GM18867 (cell line): ENCODE data around the gene D2HGDH.
A peak's percentile ranks its signal among the peaks of the same experiment; 100 is the strongest.
"Not testable (repeated sequence)": the region's sequence is repeated elsewhere in the genome, so short reads cannot be mapped to it uniquely, and the experiment has no call there.

Experiments
- ATAC-seq: cut with Tn5 transposase; IDR thresholded peaks from one replicate; pipeline ENCODE4 v1.9.1; 2021; ENCODE audit warnings: mild to moderate bottlenecking, moderate library complexity; ENCODE audit not compliant: unreplicated experiment

Gene D2HGDH

DNA sequence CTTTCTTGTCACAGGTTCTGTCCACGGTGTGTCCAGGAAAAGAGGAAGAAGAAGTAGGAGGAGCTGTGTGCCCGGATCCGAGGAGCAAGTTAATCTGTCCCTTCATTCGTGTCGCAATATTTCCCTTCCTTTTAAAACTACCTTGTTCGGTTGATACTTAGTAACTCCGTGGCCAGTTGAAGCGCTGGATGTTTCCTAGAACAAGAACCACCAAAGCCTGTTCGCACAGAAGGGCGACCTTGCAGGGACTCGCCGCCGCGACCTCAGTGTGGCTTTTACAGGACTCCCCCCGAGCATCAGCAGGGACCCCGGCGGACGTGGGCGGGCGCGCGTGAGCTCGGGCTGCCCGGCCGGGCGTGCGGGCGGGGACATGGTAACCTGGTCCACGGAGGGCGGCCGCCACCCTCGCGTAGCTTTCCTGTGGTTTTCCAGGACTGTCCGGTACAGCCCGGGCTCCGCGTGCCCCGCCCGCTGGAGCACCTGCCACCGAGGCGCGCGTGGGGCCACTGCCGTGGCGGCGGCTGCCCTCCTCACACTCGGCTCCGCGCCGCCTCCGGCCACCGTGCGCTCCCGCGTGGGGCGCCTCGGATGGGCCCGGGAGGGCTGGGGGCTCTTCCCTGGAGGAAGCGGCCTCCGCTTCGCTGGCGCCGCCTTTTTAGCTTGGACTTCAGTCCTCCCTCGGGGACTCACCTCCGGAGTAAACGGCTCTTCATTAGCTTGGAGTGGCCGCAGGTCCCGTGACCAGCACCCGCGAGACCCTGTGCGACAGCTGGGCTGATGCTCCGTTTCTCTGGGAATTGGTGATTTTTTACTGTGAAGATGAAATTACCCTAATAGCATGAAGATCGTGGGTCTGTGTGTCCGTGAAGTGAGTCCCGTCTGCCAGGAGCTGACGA lies 9.2 kb upstream of the D2HGDH start:
- ATAC-seq = no peak

DNA sequence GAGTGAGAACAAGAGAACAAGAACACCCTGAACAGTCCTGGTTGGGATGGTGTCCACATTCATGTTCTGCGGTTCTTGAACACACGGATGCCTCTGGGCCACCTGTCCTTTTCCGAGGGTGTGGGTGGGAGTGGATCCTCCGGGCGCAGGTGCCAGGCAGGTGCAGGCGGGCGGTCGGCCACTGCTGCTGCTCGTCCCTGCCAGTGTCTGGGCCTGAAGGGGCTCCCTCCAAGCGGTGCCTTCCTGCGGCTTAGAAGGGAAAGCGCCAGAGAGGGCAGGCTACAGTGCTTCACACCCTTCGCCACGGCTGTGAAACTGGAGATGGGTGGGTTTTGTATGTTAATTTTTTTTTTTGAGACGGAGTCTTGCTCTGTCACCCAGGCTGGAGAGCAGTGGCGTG lies 8.0 kb upstream of the D2HGDH start:
- ATAC-seq = no peak

DNA sequence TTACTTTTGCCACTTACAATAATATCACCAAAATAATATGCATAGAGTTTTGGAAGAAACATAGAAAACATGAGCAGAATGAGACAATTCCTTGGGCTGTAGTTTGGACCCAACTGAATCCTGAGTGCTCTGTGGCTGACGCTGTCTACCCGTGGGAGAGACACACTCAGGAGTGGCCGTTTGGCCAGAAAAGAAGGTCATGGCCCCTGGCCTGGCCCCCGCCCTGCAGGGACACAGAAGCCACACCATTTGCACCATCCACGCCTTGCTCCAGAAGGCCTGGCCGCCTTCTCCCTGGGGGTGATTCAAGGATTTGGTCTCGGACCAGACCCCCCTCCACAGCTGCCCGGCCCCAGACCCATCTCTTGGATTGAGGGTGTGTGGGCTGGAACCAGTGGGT lies 6.4 kb upstream of the D2HGDH start:
- ATAC-seq = no peak

DNA sequence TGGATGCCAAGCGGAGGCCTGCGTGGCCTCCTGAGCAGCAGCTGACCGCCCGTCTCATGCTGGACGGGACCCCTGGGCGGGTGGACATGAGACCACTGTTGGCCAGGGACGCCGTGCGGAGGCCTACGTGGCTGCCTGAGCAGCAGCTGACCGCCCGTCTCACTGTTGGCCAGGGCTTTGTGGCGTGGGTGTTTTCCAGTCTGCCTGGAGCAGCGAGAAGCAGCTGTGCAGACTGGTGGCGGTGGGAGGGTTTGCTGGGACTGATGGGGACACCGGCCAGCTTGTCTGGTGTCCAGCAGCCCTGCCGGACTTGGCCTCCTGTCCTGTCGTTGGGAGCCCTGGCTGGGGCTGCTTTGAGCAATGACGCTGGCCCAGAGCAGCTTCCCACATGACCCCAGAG lies 5.8 kb upstream of the D2HGDH start:
- ATAC-seq = no peak

DNA sequence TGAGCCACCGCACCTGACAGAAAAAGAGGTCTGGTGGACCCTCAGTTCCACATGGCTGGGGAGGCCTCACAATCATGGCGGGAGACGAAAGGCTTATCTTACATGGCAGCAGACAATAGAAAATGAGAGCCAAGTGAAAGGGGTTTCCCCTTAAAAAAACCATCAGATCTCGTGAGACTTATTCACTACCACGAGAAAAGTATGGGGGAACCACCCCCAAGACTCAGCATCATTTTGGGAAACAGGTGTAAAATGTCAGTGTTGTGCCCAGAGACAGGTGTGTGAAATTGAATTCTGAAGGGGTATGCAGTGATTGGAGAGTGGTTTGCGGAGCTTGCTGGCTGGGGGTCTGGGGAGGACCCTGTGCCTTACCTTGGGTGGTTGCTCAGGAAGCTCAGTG lies 4.6 kb upstream of the D2HGDH start:
- ATAC-seq = no peak

DNA sequence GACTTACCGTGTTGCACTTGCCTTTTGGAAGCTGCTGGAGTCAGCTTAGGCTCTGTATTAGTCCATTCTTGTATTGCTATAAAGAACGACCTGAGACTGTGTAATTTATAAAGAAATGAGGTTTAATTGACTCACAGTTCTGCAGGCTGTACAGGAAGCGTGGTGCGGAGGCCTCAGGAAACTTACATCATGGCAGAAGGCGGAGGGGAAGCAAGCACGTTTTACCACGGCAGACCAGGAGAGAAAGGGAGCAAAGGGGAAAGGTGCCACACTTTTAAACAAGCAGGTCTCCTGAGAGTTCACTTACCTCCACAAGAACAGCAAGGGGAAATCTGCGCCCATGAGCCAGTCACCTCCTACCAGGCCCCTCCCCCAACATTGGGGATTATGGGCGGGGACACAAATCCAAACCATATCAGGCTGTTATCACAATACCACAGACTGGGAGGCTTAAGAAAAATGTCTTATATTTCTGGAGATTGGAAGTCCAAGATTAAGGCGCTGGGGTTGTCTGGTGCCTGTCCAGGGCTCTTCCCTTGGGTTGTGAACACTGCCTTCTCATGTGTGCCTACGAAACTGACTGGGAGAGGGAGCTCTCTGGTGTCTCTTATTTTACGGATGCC lies 3.6 kb upstream of the D2HGDH start:
- ATAC-seq = no peak

DNA sequence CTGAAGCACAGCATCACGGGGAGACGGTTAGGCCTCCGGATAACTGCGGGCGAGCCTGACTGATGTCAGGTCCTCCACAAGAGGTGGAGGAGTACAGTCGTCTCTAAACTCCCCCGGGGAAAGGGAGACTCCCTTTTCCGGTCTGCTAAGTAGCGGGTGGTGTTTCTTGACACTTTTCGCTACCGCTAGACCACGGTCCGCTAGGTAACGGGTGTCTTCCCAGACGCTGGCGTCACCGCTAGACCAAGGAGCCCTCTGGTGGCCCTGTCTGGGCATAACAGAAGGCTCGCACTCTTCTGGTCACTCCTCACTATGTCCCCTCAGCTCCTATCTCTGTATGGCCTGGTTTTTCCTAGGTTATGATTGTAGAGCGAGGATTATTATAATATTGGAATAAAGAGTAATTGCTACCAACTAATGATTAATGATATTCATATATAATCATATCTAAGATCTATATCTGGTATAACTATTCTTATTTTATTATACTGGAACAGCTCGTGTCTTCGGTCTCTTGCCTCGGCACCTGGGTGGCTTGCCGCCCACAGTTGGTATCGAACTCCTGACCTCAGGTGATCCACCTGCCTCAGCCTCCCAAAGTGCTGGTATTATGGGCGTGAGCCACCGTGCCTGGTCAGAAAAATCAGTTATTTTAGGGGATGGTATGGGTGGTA lies 1.8 kb upstream of the D2HGDH start:
- not testable (repeated sequence) for ATAC-seq

DNA sequence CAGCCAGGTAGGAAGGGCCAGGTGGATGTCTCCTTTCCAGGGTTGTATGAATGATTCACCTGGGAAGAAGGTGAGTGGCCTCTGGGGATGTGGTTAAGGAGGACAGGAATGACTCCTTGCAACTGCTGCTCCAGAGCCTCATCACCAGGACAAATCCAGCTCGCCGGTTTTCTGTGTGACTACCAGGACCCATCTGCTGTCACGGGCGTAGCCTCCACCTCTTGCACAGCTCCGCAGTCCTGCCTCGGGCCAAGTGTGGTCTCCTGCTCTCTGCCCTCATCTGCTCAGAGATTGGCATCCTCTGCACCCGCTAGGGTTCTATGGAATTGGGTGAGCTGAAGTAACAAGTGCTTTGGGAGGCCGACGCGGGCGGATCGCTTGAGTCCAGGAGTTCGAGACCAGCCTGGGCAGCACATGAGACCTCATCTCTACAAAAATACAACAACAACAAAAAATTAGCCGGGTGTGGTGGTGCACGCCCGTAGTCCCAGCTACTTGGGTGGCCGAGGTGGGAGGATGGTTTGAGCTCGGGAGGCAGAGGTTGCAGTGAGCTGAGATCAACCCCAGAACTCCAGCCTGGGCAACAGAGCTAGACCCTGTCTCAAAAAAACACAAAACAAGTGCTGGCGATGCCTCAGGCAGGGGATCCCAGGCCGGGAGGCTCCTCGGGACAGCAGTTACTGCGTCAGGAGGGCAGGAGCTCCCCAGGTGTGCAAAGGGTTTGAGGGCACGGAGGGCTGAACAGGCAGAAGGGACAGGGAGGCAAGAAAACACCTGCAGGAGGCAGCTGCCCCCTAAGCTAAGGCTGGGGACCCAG lies 831 bp upstream of the D2HGDH start:
- no peak for ATAC-seq

DNA sequence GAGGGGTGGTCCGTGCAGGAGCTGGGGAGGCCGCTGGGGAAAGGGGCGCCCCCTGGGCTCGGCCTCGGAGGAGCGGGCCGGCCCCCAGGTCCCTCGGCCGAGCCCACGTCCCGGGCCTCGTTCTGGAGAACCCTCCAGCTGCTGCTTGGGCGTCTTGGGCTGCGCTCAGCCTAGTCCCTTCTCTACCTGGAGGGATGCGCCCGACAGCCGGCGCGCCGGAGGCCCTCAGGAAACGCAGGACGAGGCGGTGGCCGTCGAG lies 293 bp upstream of the D2HGDH start:
- ATAC-seq = peak; percentile 31

DNA sequence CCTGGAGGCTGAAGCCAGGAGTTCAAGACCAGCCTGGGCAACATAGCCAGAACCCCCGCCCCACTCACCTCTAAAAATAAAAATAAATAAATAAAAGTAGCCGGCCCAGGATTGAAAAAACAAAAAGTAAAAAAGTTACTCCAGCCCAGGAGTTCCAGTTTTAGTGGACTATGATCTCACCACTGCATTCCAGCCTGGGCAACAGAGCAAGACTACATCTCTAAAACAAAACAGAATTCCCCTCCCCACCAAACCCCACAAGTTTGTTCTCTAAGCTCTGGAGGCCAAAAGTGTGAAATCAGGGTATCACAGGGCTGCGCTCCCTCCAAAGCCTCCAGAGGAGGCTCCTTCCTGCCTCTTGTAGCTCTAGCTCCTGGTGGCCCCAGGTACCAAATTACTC lies 1.7 kb downstream of the D2HGDH start:
- ATAC-seq = no peak

DNA sequence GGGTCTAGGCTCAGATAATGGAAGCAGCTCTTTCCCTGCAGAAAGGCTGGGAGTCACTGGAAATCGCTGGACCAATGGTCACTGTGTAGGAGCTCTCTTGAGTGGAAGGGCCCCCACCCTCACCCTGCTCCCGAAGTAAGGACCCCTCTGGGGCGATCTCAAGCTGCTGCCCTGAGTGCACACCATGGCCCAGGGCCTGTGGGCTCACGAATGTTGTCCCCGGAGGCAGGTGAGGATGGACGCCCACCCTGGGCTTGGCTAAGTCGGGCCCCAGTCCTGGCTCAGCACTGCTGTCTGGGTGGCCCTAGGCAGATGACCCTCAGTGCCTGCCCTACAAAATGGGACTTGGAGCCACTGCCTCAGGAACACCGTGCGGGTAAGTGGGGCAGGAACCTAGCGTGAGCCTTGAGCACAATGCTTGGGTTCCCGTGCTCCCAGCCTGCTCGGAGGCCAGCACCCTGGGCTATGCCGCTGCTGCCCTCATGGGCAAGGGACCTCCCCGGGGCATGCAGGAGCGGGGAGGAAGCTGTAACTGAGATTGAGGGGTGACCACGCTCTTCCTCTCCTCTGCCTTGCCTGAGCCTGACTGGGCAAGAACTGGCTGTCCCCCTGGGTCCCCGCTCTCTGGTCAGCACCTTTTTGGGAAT lies 3.7 kb downstream of the D2HGDH start:
- no peak for ATAC-seq

DNA sequence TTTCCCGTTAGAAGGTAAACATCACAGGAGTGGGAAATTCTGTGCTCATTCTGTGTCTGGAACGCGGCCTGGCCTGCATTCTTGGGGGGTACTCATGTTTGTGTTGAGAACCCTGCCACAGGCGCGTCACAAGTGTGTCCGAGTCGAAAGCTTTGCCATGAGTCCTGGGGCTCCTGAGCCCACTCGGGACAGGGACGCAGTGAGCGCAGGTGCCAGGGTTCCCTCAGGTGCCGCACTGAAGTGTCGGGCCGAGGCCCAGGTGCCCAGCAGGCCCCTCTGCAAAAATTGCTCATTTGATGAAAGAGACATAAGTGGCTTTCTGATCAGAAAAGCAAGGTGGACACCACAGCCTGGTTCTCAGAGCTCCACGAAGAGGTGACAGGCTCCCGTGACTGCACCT lies 4.7 kb downstream of the D2HGDH start:
- ATAC-seq = no peak

DNA sequence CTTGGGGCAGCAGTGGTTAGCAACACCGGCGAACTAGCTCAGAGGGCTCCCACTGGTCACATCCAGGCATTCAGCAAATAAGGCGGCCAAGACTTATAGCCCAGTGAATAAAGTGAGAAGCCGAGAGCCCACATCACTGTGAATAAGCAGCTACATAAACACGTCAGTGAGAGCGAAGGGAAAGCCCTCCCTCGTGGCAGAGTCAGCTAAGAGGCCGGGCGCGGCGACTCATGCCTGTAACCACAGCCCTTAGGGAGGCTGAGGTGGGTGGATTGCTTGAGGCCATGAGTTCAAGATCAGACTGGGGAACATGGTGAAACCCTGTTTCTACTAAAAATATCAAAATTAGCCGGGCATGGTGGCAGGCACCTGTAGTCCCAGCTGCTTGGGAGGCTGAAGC lies 5.2 kb downstream of the D2HGDH start:
- no peak for ATAC-seq

DNA sequence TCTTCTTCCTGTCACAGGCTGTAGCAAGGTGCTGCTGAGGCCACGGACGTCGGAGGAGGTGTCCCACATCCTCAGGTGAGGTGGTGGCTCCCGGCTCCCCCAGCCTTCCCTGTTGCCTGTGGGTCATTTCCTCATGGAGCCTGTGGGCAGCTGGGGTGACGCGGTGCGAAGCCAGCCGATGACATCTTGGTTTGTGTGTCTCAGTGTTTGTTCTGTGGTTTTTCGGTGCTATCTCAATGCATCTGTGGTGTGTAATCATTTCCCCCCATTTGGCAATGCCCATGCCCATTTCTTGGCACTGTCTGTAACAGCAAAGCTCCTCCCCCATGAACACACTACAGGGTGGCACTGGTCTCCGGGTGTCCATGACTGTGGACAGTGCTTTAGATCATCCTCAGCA lies 6.6 kb downstream of the D2HGDH start:
- no peak for ATAC-seq

DNA sequence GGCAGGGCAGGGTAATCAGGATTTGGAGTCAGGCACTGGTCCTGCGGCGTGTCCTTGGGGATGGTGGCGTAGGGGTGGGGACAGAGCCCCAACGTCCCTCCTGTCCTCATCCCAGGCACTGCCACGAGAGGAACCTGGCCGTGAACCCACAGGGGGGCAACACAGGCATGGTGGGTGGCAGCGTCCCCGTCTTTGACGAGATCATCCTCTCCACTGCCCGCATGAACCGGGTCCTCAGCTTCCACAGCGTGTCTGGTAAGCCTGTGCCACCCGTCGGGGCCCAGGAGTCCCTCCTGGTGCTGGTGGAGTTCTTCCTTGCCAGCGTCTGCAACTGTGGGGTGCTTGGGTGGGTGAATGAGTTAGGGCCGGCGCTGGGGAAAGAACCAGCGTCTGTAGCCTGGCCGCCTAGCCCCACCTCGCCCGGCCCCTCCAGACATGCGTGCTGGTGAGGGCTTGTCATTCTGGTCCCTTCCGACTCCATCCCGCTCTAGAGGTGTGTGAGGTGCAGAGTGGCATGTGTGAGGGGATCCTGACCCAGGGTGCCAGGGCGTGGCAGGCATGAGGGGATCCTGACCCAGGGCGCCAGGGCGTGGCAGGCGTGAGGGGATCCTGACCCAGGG lies 8.0 kb downstream of the D2HGDH start:
- ATAC-seq = no peak

DNA sequence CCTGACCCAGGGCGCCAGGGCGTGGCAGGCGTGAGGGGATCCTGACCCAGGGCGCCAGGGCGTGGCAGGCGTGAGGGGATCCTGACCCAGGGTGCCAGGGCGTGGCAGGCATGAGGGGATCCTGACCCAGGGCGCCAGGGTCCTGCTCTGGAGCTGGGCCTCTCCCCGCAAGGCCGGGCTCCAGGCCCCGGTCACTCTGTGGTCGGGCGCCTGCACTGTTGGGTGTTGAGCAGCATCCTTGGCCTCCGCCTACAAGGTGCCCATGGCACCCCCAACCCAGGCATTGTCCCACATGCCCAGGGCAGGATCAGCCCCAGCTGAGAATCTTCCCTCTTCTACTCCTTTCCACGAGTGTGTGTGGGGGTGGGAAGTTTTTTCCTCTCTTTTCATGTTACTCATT lies 8.6 kb downstream of the D2HGDH start:
- ATAC-seq = not testable (repeated sequence)

DNA sequence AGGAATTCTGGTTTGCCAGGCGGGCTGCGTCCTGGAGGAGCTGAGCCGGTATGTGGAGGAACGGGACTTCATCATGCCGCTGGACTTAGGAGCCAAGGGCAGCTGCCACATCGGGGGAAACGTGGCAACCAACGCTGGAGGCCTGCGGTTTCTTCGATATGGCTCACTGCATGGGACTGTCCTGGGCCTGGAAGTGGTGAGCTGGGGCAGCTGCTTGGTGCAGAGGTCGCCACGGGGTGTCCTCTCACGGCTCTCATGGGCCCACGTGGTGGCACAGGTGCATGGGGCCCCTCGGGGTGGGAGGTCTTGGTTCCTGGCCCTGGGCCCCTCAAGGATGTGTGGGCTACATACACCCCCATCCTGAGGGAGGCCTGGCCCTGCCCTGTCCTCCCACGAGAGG lies 9.2 kb downstream of the D2HGDH start:
- no peak for ATAC-seq

DNA sequence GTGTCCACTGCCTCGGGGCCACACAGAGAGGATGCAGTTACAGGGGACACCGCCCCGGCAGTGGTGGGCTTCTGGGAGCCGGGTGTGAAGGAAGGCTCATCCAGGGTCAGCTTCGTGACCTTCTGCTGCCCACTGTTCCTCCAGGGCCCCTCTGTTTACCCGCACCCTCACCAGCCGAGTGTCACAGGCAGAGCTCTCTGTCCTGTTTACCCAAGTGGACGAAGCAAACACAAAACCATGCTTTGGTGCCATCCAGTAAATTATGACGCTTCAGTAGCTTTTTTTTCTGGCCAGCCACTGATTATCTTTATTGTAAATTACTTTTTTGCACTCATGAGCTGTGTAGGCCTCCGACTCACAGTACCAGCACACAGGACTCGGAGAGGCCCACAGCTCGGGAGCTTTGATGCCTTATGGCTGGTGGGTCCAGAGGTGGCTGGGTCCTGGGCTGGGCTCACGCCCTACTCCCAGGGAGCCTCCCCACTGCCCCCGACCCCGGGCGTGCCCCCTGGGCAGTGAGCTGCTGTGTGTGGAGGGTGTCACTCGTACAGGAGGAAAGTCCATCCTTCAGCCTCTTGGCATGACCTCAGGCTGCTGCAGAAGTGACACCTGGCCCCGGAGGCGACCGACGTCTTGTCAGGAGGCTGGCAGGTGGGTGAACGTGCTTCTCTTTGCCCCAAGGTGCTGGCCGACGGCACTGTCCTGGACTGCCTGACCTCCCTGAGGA lies 9.8 kb downstream of the D2HGDH start:
- ATAC-seq = no peak

DNA sequence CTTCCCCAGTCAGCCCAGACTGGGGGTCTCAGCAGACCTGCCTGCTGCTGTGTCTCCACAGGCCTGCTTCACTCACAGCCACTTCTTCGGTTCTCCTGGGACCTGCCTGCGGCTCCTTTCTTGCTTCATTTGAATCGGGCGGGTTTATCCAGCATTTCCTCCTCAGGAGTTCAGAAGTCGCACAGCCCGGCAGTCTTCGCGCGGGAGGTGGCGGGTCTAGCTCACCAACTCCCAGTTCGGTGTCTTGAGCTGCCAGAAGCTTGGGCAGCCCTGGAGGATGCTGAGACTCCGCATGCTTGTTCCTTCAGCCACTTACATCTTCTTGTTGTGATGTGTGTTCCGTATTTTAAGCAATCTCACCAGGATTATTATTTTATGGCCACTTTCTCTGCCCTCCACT lies 10.8 kb downstream of the D2HGDH start:
- ATAC-seq = no peak

DNA sequence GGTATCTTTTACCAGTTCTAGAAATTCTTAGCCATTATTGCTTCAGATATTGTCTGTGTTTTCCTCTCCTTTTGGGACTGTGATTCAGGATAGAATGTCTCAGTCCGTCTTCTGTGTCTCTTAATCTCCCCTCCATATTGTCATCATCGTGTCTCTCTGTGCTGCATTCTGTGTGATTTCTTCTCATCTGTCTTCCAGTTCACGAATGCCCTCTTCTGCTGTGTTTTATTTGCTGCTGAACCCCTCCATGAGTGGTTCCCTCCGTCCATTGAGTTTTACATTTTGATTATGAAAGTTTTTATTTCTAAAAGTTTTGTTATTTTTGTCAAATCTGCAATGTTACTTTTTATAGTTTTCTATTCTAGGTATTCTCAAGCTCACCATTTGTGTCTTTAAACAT lies 11.7 kb downstream of the D2HGDH start:
- no peak for ATAC-seq
